Mesenchymal stem cell (in vitro differentiated cells and primary cell): ENCODE measurements around the gene SMO.
"Not testable (repeated sequence)": the region's sequence is repeated elsewhere in the genome, so short reads cannot be mapped to it uniquely, and the experiment has no call there.

ENCODE experiments used
- DNase-seq: peaks from one replicate; pipeline ENCODE4 v3.0.0-alpha.2; 2013
- H2AFZ ChIP-seq: one replicate; pipeline ENCODE4 v1.6.1; 2013; ENCODE audit warnings: low read depth, mild to moderate bottlenecking, control low read depth, inconsistent platforms, low read length, moderate library complexity
- H2AK5ac ChIP-seq: 2 replicates; pipeline ENCODE4 v1.6.1; 2013; ENCODE audit warnings: low read length, moderate library complexity, mild to moderate bottlenecking, inconsistent platforms; ENCODE audit not compliant: severe bottlenecking
- H2BK120ac ChIP-seq: one replicate; pipeline ENCODE4 v1.6.1; 2013; ENCODE audit warnings: low read depth, mild to moderate bottlenecking, inconsistent platforms, low read length, moderate library complexity
- H2BK12ac ChIP-seq, 2 experiments: one replicate each; pipeline ENCODE4 v1.6.1; 2013; ENCODE audit warnings: inconsistent platforms in 2 of 2, low read length in 2 of 2, mild to moderate bottlenecking in 2 of 2, moderate library complexity in 2 of 2, control low read depth in 1 of 2
- H2BK15ac ChIP-seq: one replicate; pipeline ENCODE4 v1.6.1; 2013; ENCODE audit warnings: mild to moderate bottlenecking, low read depth, inconsistent platforms; ENCODE audit not compliant: poor library complexity, severe bottlenecking
- H2BK5ac ChIP-seq: 2 replicates; pipeline ENCODE4 v1.6.1; 2013; ENCODE audit warnings: low read depth, mild to moderate bottlenecking, low read length, control low read depth, inconsistent platforms; ENCODE audit not compliant: poor library complexity, severe bottlenecking
- H3K14ac ChIP-seq, 2 experiments: one replicate each; pipeline ENCODE4 v1.6.1; 2013; ENCODE audit warnings: inconsistent platforms in 2 of 2, low read length in 2 of 2, control low read depth in 1 of 2, mild to moderate bottlenecking in 1 of 2, moderate library complexity in 1 of 2
- H3K18ac ChIP-seq, 2 experiments: one replicate each; pipeline ENCODE4 v1.6.1; 2013; ENCODE audit warnings: inconsistent platforms in 2 of 2, low read length in 2 of 2, control low read depth in 1 of 2, low read depth in 1 of 2, mild to moderate bottlenecking in 1 of 2
- H3K23ac ChIP-seq, 2 experiments: one replicate each; pipeline ENCODE4 v1.6.1; 2013; ENCODE audit warnings: inconsistent platforms in 2 of 2, low read length in 2 of 2, mild to moderate bottlenecking in 2 of 2, moderate library complexity in 2 of 2, control low read depth in 1 of 2
- H3K27ac ChIP-seq: 2 replicates; pipeline ENCODE4 v1.5.1; 2013; ENCODE audit warnings: mild to moderate bottlenecking, moderate library complexity, low read length, control low read depth, inconsistent platforms; ENCODE audit not compliant: poor library complexity, severe bottlenecking
- H3K27me3 ChIP-seq, 2 experiments: 2 replicates each; pipeline versions ENCODE4 v1.6.1 to v1.7.0; 2013; ENCODE audit warnings: low read length in 2 of 2, mild to moderate bottlenecking in 2 of 2, moderate library complexity in 2 of 2, control low read depth in 1 of 2, inconsistent platforms in 1 of 2; ENCODE audit not compliant: control insufficient read depth in 1 of 2, insufficient read depth in 1 of 2
- H3K36me3 ChIP-seq, 2 experiments: 2 replicates each; pipeline versions ENCODE4 v1.6.1 to v1.7.0; 2013; ENCODE audit warnings: low read length in 2 of 2, control low read depth in 1 of 2, inconsistent platforms in 1 of 2, low read depth in 1 of 2, mild to moderate bottlenecking in 1 of 2; ENCODE audit not compliant: insufficient read depth in 2 of 2, control insufficient read depth in 1 of 2
- H3K4ac ChIP-seq, 2 experiments: one replicate each; pipeline ENCODE4 v1.6.1; 2013; ENCODE audit warnings: inconsistent platforms in 2 of 2, low read length in 2 of 2, mild to moderate bottlenecking in 2 of 2, moderate library complexity in 2 of 2, control low read depth in 1 of 2, low read depth in 1 of 2
- H3K4me1 ChIP-seq: 2 replicates; pipeline ENCODE4 v1.6.1; 2013; ENCODE audit warnings: low read depth, low read length, control low read depth; ENCODE audit not compliant: control insufficient read depth, insufficient read depth
- H3K4me2 ChIP-seq: 2 replicates; pipeline ENCODE4 v1.6.1; 2013; ENCODE audit warnings: low read length, mild to moderate bottlenecking, inconsistent platforms; ENCODE audit not compliant: poor library complexity, severe bottlenecking
- H3K4me3 ChIP-seq, 2 experiments: 2 replicates each; pipeline versions ENCODE4 v1.5.1 to v1.7.0; 2013; ENCODE audit warnings: low read length in 2 of 2, mild to moderate bottlenecking in 2 of 2, control low read depth in 1 of 2, low read depth in 1 of 2; ENCODE audit not compliant: insufficient read depth in 1 of 2
- H3K79me1 ChIP-seq: replicated peaks from 2 replicates; pipeline ENCODE4 v1.6.1; 2013; ENCODE audit warnings: mild to moderate bottlenecking, control low read depth, low read length, inconsistent platforms; ENCODE audit not compliant: poor library complexity, severe bottlenecking
- H3K9ac ChIP-seq: 2 replicates; pipeline ENCODE4 v1.7.0; 2013; ENCODE audit warnings: mild to moderate bottlenecking, low read length, moderate library complexity
- H3K9me3 ChIP-seq: 2 replicates; pipeline ENCODE4 v1.7.0; 2013; ENCODE audit warnings: mild to moderate bottlenecking, low read length; ENCODE audit not compliant: control insufficient read depth
- H4K8ac ChIP-seq: one replicate; pipeline ENCODE4 v1.6.1; 2013; ENCODE audit warnings: inconsistent platforms, mild to moderate bottlenecking, low read length, moderate library complexity
- H4K91ac ChIP-seq: one replicate; pipeline ENCODE4 v1.6.1; 2013; ENCODE audit warnings: mild to moderate bottlenecking, low read length, inconsistent platforms
- WGBS: methylation state at CpG from one replicate; pipeline ENCODE4 v1.1.7; 2013; ENCODE audit warnings: mixed read lengths; 5-methylcytosine and 5-hydroxymethylcytosine counted together

Gene SMO

GRCh38 chr7:129245533-129245932, 57.1 kb downstream of the SMO start:
- Histone ChIP-seq H3K9me3 (no peaks in the 10 kb centered on the region), H2AFZ (no peak overlapping the region), H4K8ac (no peak overlapping the region), H3K79me1 (peaks cover 12% of the 10 kb centered on the region), H3K18ac (no peak overlapping the region), H3K27me3 (no peaks in the 10 kb centered on the region), H2BK5ac (no peak overlapping the region), H3K14ac (no peak overlapping the region), H3K27ac (no peak overlapping the region), H3K4ac (no peak overlapping the region), H3K36me3 (no peaks in the 10 kb centered on the region), H2BK120ac (no peak overlapping the region), H3K4me1 (no peaks in the 10 kb centered on the region), H4K91ac (no peak overlapping the region), H2AK5ac (no peak overlapping the region), H2BK12ac (no peak overlapping the region), H3K4me3 (no peak overlapping the region), H3K9ac (no peak overlapping the region), H2BK15ac (no peak overlapping the region), H3K23ac (no peak overlapping the region), H3K4me2 (no peak overlapping the region)
- WGBS: 100% methylated on average over 1 of the region's 3 CpGs
- no peak for DNase-seq

- Histone ChIP-seq H3K79me1 (peaks cover 14% of the 10 kb centered on the region), H3K23ac (no peak overlapping the region), H2BK15ac (no peak overlapping the region), H3K18ac (no peak overlapping the region), H2BK120ac (no peak overlapping the region), H3K4me1 (no peaks in the 10 kb centered on the region), H3K9ac (no peak overlapping the region), H3K27me3 (no peaks in the 10 kb centered on the region), H4K91ac (no peak overlapping the region), H2BK5ac (no peak overlapping the region), H3K4me3 (no peak overlapping the region), H2AK5ac (no peak overlapping the region), H3K4ac (no peak overlapping the region), H3K27ac (no peak overlapping the region), H2AFZ (no peak overlapping the region), H3K9me3 (no peaks in the 10 kb centered on the region), H3K36me3 (no peaks in the 10 kb centered on the region), H3K14ac (no peak overlapping the region), H3K4me2 (no peak overlapping the region), H4K8ac (no peak overlapping the region), H2BK12ac (no peak overlapping the region)
- WGBS: no CpG with 5 or more reads among the region's 2 CpGs
- no peak for DNase-seq
Observed at GRCh38 chr7:129247087-129247486, 58.7 kb downstream of the SMO start.

- Histone ChIP-seq H3K14ac (no peak overlapping the region), H3K4me3 (no peak overlapping the region), H3K18ac (no peak overlapping the region), H4K91ac (no peak overlapping the region), H3K36me3 (no peaks in the 10 kb centered on the region), H2BK15ac (no peak overlapping the region), H2AK5ac (no peak overlapping the region), H3K79me1 (peaks cover 10% of the 10 kb centered on the region), H2BK5ac (no peak overlapping the region), H2BK12ac (no peak overlapping the region), H2BK120ac (no peak overlapping the region), H3K9ac (no peak overlapping the region), H3K27me3 (no peaks in the 10 kb centered on the region), H3K27ac (no peak overlapping the region), H2AFZ (no peak overlapping the region), H4K8ac (no peak overlapping the region), H3K23ac (no peak overlapping the region), H3K4me1 (no peaks in the 10 kb centered on the region), H3K9me3 (no peaks in the 10 kb centered on the region), H3K4me2 (no peak overlapping the region), H3K4ac (no peak overlapping the region)
- DNase-seq: no peak
- 100% methylated on average over 1 of the region's 2 CpGs for WGBS
Observed at GRCh38 chr7:129252128-129252527, 63.7 kb downstream of the SMO start.

GRCh38 chr7:129252603-129253002, 64.2 kb downstream of the SMO start:
- H2BK12ac ChIP-seq, H3K36me3 ChIP-seq, H3K4me2 ChIP-seq, H3K27ac ChIP-seq, H4K8ac ChIP-seq, H3K4ac ChIP-seq, H2BK120ac ChIP-seq, H3K18ac ChIP-seq, H3K4me1 ChIP-seq, H2BK5ac ChIP-seq, H2AK5ac ChIP-seq, DNase-seq, H4K91ac ChIP-seq, H2AFZ ChIP-seq, H2BK15ac ChIP-seq, H3K9me3 ChIP-seq, H3K27me3 ChIP-seq, H3K14ac ChIP-seq, H3K4me3 ChIP-seq, H3K9ac ChIP-seq, H3K23ac ChIP-seq: not testable (repeated sequence)
- WGBS: 94% methylated on average over 5 of the region's 5 CpGs
- peaks cover 13% of the 10 kb centered on the region for H3K79me1 ChIP-seq
